HG03575 (cell line): ENCODE results near the gene MOB1A.

ENCODE experiments used
- ATAC-seq: cut with Tn5 transposase; IDR thresholded peaks from one replicate; pipeline ENCODE4 v1.9.1; 2021; ENCODE audit not compliant: unreplicated experiment, insufficient number of reproducible peaks, low FRiP score; ENCODE audit errors: extremely low read depth

The MOB1A gene

GRCh38 chr2:74119912-74120825 is 58.5 kb downstream of the MOB1A start:
- no peak for ATAC-seq

- ATAC-seq = no peak
Observed at GRCh38 chr2:74119339-74119738, 59.3 kb downstream of the MOB1A start.

- ATAC-seq = no peak
Observed at GRCh38 chr2:74111380-74111779, 67.3 kb downstream of the MOB1A start.

- ATAC-seq = no peak
Observed at GRCh38 chr2:74110537-74110936, 68.1 kb downstream of the MOB1A start.

- ATAC-seq = no peak
Observed at GRCh38 chr2:74109551-74109950, 69.1 kb downstream of the MOB1A start.

GRCh38 chr2:74107071-74107470 is 71.6 kb downstream of the MOB1A start:
- ATAC-seq = no peak

- ATAC-seq = no peak
Observed at GRCh38 chr2:74105413-74105812, 73.3 kb downstream of the MOB1A start.

- ATAC-seq = no peak
Observed at GRCh38 chr2:74104839-74105238, 73.8 kb downstream of the MOB1A start.

- no peak for ATAC-seq
Observed at GRCh38 chr2:74103763-74104162, 74.9 kb downstream of the MOB1A start.
